HEK293 (cell line): ENCODE results near the gene HMGXB3.

Experiments
- AEBP2 ChIP-seq: fragments of 450-650 bp; formaldehyde crosslinking; IDR thresholded peaks from 2 replicates; pipeline ENCODE4 v1.5.1; 2016; ENCODE audit warnings: missing biosample characterization, missing genetic modification characterization, borderline replicate concordance
- BCL11A ChIP-seq: fragments of 450-650 bp; formaldehyde crosslinking; IDR thresholded peaks from 2 replicates; pipeline ENCODE4 v1.5.1; 2016; ENCODE audit warnings: low read depth, missing biosample characterization, missing genetic modification characterization
- GLI4 ChIP-seq: fragments of 450-650 bp; formaldehyde crosslinking; IDR thresholded peaks from 2 replicates; pipeline ENCODE4 v1.5.1; 2016; ENCODE audit warnings: missing biosample characterization, missing genetic modification characterization
- KLF9 ChIP-seq: fragments of 450-650 bp; formaldehyde crosslinking; IDR thresholded peaks from 2 replicates; pipeline ENCODE4 v1.5.1; 2016; ENCODE audit warnings: missing biosample characterization, missing genetic modification characterization, low read depth
- PRDM1 ChIP-seq: fragments of 450-650 bp; formaldehyde crosslinking; IDR thresholded peaks from 2 replicates; pipeline ENCODE4; 2016; ENCODE audit warnings: missing biosample characterization, missing genetic modification characterization
- RBAK ChIP-seq: fragments of 450-650 bp; formaldehyde crosslinking; IDR thresholded peaks from 2 replicates; pipeline ENCODE4 v1.5.1; 2016; ENCODE audit warnings: missing biosample characterization, missing genetic modification characterization
- SP3 ChIP-seq: fragments of 450-650 bp; formaldehyde crosslinking; IDR thresholded peaks from 2 replicates; pipeline ENCODE4 v1.5.1; 2016; ENCODE audit warnings: missing biosample characterization, missing genetic modification characterization
- SP7 ChIP-seq: fragments of 450-650 bp; formaldehyde crosslinking; IDR thresholded peaks from 2 replicates; pipeline ENCODE4 v1.5.1; 2016; ENCODE audit warnings: missing biosample characterization, missing genetic modification characterization
- TCF7L2 ChIP-seq: IDR thresholded peaks from 2 replicates; pipeline ENCODE4 v1.6.1; 2011; ENCODE audit warnings: low read depth, mild to moderate bottlenecking, inconsistent platforms, low read length, moderate library complexity, borderline replicate concordance
- ZBTB20 ChIP-seq: fragments of 450-650 bp; formaldehyde crosslinking; IDR thresholded peaks from 2 replicates; pipeline ENCODE4 v1.5.1; 2016; ENCODE audit warnings: missing biosample characterization, missing genetic modification characterization
- ZBTB8A ChIP-seq: fragments of 450-650 bp; formaldehyde crosslinking; IDR thresholded peaks from 2 replicates; pipeline ENCODE4 v1.5.1; 2016; ENCODE audit warnings: missing biosample characterization, missing genetic modification characterization
- ZNF16 ChIP-seq: fragments of 450-650 bp; formaldehyde crosslinking; IDR thresholded peaks from 2 replicates; pipeline ENCODE4 v1.5.1; 2016; ENCODE audit warnings: low read depth, missing biosample characterization, missing genetic modification characterization
- ZNF174 ChIP-seq: fragments of 450-650 bp; formaldehyde crosslinking; IDR thresholded peaks from 2 replicates; pipeline ENCODE4 v1.5.0; 2017; ENCODE audit warnings: missing biosample characterization, mild to moderate bottlenecking, missing genetic modification characterization
- ZNF18 ChIP-seq: fragments of 450-650 bp; formaldehyde crosslinking; IDR thresholded peaks from 2 replicates; pipeline ENCODE4 v1.5.1; 2016; ENCODE audit warnings: missing biosample characterization, missing genetic modification characterization
- ZNF202 ChIP-seq: fragments of 450-650 bp; formaldehyde crosslinking; IDR thresholded peaks from 2 replicates; pipeline ENCODE4 v1.5.1; 2016; ENCODE audit warnings: missing biosample characterization, missing genetic modification characterization, borderline replicate concordance
- ZNF223 ChIP-seq: fragments of 450-650 bp; formaldehyde crosslinking; IDR thresholded peaks from 2 replicates; pipeline ENCODE4 v1.5.1; 2016; ENCODE audit warnings: missing biosample characterization, missing genetic modification characterization
- ZNF23 ChIP-seq: fragments of 450-650 bp; formaldehyde crosslinking; IDR thresholded peaks from 2 replicates; pipeline ENCODE4 v1.5.1; 2016; ENCODE audit warnings: missing biosample characterization, missing genetic modification characterization, borderline replicate concordance
- ZNF274 ChIP-seq, 2 experiments: fragments of 200-500 bp in 1 of 2; fragments of 450-650 bp in 1 of 2; sonication (Bioruptor generic) in 1 of 2; formaldehyde crosslinking in 1 of 2; IDR thresholded peaks; 2 replicates each; pipeline versions ENCODE4 v1.5.1 to v1.6.1; 2014 to 2016; ENCODE audit warnings: borderline replicate concordance in 1 of 2, inconsistent platforms in 1 of 2, low read length in 1 of 2, missing biosample characterization in 1 of 2, missing genetic modification characterization in 1 of 2
- ZNF302 ChIP-seq: fragments of 450-650 bp; formaldehyde crosslinking; IDR thresholded peaks from 2 replicates; pipeline ENCODE4 v1.5.1; 2016; ENCODE audit warnings: missing biosample characterization, missing genetic modification characterization, low read depth
- ZNF37A ChIP-seq: fragments of 450-650 bp; IDR thresholded peaks from 2 replicates; pipeline ENCODE4 v1.5.1; 2018; ENCODE audit warnings: missing biosample characterization, missing genetic modification characterization
- ZNF518A ChIP-seq: fragments of 450-650 bp; formaldehyde crosslinking; conservative IDR thresholded peaks from 2 replicates; pipeline ENCODE4 v1.5.1; 2016; ENCODE audit warnings: low read depth, missing biosample characterization, missing genetic modification characterization
- ZNF529 ChIP-seq: fragments of 450-650 bp; formaldehyde crosslinking; IDR thresholded peaks from 2 replicates; pipeline ENCODE4 v1.5.1; 2017; ENCODE audit warnings: missing genetic modification characterization, missing biosample characterization; ENCODE audit not compliant: insufficient replicate concordance
- ZNF548 ChIP-seq: fragments of 450-650 bp; formaldehyde crosslinking; IDR thresholded peaks from 2 replicates; pipeline ENCODE4 v1.5.1; 2016; ENCODE audit warnings: missing biosample characterization, missing genetic modification characterization
- ZNF560 ChIP-seq: fragments of 450-650 bp; formaldehyde crosslinking; IDR thresholded peaks from 2 replicates; pipeline ENCODE4 v1.5.1; 2017; ENCODE audit warnings: missing biosample characterization, missing genetic modification characterization, borderline replicate concordance
- ZNF596 ChIP-seq: fragments of 450-650 bp; IDR thresholded peaks from 2 replicates; pipeline ENCODE4 v1.5.0; 2018; ENCODE audit warnings: missing biosample characterization, mild to moderate bottlenecking, missing genetic modification characterization, moderate library complexity
- ZNF654 ChIP-seq: fragments of 450-650 bp; formaldehyde crosslinking; IDR thresholded peaks from 2 replicates; pipeline ENCODE4 v1.5.1; 2016; ENCODE audit warnings: low read depth, missing biosample characterization, missing genetic modification characterization
- ZNF692 ChIP-seq: fragments of 450-650 bp; formaldehyde crosslinking; IDR thresholded peaks from 2 replicates; pipeline ENCODE4 v1.5.1; 2016; ENCODE audit warnings: missing biosample characterization, missing genetic modification characterization

HMGXB3 gene

GRCh38 chr5:149961957-149962409, 38.6 kb upstream of the HMGXB3 start (continued):
- TF ChIP-seq ZNF518A = no peak
- no peak for TF ChIP-seq GLI4
- no peak for TF ChIP-seq ZNF16 (tag by site-specific recombination)
- TF ChIP-seq ZNF223 = no peak
- TF ChIP-seq SP3 (tag by site-specific recombination) = no peak
- TF ChIP-seq RBAK = no peak
- no peak for TF ChIP-seq ZNF23 (tag by site-specific recombination)
- no peak for TF ChIP-seq KLF9
- TF ChIP-seq ZNF529 = no peak
- TF ChIP-seq ZBTB20 = no peak
- peak; percentile 57 for TF ChIP-seq ZNF654
- no peak for TF ChIP-seq ZNF18 (tag by site-specific recombination)
- no peak for TF ChIP-seq PRDM1 (tag by site-specific recombination)
- TF ChIP-seq SP7 (tag by site-specific recombination) = no peak
- TF ChIP-seq ZNF560 (tag by site-specific recombination) = no peak
- TF ChIP-seq ZNF174 (tag by site-specific recombination) = no peak
- TF ChIP-seq BCL11A (tag by site-specific recombination) = no peak
- TF ChIP-seq ZNF202 = no peak
- no peak for TF ChIP-seq ZBTB8A (tag by site-specific recombination)
- no peak for TF ChIP-seq ZNF37A (tag by site-specific recombination)
- TF ChIP-seq ZNF302 (tag by site-specific recombination) = no peak
- no peak for TF ChIP-seq ZNF596 (tag by site-specific recombination)
- TF ChIP-seq ZNF548 (tag by site-specific recombination) = no peak
- no peak for TF ChIP-seq ZNF274 (IDR thresholded peaks at IDR 0.05; ENCODE audit: low read length)
- no peak for TF ChIP-seq ZNF274 (tag by site-specific recombination; IDR thresholded peaks at IDR 0.05; ENCODE audit: borderline replicate concordance)
- no peak for TF ChIP-seq AEBP2 (tag by site-specific recombination)
- no peak for TF ChIP-seq TCF7L2
- TF ChIP-seq ZNF692 (tag by site-specific recombination) = no peak
- TF ChIP-seq, all 188 proteins: peak for 5
